ENCODE measurements around the gene IVNS1ABP.

DNA sequence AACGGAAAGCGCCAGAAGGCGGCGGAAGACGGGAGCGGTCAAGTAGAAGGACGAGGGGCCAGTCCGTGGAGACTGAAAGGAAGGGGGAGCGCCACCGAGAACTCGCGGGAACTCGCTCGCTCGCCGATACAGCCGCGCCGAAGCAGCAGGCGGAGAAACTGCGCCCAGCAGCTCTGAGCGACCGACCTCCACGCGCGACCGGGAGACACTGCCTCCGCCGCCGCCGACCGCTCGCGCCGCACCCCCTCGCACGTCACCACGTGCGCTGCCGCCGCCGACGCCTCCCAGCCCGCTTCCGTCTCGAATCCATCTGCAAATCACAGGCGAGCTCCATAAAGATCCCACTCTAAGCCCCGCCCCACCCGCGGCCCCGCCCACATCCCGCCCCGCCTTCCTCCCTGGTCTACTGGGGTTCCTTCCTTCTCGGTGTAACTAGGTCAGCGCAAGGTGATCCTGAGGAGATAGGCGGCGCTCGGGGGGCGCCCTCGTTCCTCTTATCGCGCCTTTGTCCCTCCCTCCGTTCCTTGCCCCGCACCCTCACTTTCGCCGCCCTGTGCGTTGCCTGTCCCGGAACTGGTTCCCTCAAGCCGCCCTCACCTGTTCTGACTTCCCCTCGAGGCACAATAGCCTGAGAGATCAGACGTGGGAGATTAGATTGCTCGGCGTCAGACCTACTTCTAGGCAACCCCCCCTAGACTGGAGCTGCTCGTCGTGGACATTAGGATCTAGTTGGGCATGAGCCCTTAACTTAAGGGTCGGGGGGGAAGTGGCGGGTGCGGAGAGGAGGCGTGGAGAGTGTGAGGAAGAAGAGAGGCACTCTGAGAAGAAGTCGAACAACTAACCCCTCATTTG lies at the start of gene IVNS1ABP:
- TF ChIP-seq, protein P1, sequence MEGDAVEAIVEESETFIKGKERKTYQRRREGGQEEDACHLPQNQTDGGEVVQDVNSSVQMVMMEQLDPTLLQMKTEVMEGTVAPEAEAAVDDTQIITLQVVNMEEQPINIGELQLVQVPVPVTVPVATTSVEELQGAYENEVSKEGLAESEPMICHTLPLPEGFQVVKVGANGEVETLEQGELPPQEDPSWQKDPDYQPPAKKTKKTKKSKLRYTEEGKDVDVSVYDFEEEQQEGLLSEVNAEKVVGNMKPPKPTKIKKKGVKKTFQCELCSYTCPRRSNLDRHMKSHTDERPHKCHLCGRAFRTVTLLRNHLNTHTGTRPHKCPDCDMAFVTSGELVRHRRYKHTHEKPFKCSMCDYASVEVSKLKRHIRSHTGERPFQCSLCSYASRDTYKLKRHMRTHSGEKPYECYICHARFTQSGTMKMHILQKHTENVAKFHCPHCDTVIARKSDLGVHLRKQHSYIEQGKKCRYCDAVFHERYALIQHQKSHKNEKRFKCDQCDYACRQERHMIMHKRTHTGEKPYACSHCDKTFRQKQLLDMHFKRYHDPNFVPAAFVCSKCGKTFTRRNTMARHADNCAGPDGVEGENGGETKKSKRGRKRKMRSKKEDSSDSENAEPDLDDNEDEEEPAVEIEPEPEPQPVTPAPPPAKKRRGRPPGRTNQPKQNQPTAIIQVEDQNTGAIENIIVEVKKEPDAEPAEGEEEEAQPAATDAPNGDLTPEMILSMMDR (IDR thresholded peaks at IDR 0.05) = peak in 3 of 4 experiments; percentile 18 to 32 (median 24)
- TF ChIP-seq POLR2AphosphoS5 (IDR thresholded peaks at IDR 0.05) = peak; percentile 80

Data from prostate gland (tissue), 2 donors.